Neural cell (in vitro differentiated cells): ENCODE measurements around the gene ENKD1. TPM values are rescaled to one million over a fixed set of nuclear protein-coding genes. Genes with fewer than 3 reads are reported as not detected.

Experiments
- H2AFZ ChIP-seq: fragments of 200-600, 300-800 bp; sonication (generic), shearing (Covaris generic); 2 replicates; pipeline ENCODE4 v1.6.0; 2014; ENCODE audit warnings: low read depth, mild to moderate bottlenecking, antibody characterized with exemption, low read length, moderate library complexity
- H3F3A ChIP-seq: fragments of 200-600 bp; shearing (Covaris generic); 2 replicates; pipeline ENCODE4 v1.6.1; 2016; ENCODE audit warnings: mild to moderate bottlenecking, moderate library complexity, mixed read lengths, antibody characterized with exemption, low read length; ENCODE audit not compliant: insufficient read depth, poor library complexity, severe bottlenecking
- H3K27ac ChIP-seq: fragments of 200-600, 300-800 bp; sonication (generic), shearing (Covaris generic); 2 replicates; pipeline ENCODE4 v1.5.1; 2014; ENCODE audit warnings: mild to moderate bottlenecking, low read length, moderate library complexity
- H3K27me3 ChIP-seq: fragments of 300-800, 200-600 bp; sonication (generic), shearing (Covaris generic); 2 replicates; pipeline ENCODE4 v1.6.0; 2014; ENCODE audit warnings: mild to moderate bottlenecking, low read depth, low read length, moderate library complexity; ENCODE audit not compliant: insufficient read depth
- H3K36me3 ChIP-seq: fragments of 300-800, 200-600 bp; sonication (generic), shearing (Covaris generic); 2 replicates; pipeline ENCODE4 v1.5.1; 2014; ENCODE audit warnings: mild to moderate bottlenecking, antibody characterized with exemption, low read length, moderate library complexity; ENCODE audit not compliant: insufficient read depth
- H3K4me2 ChIP-seq: fragments of 300-800, 200-600 bp; sonication (generic), shearing (Covaris generic); 2 replicates; pipeline ENCODE4 v1.6.0; 2014; ENCODE audit warnings: mild to moderate bottlenecking, low read length
- H3K4me3 ChIP-seq: fragments of 300-800, 200-600 bp; sonication (generic), shearing (Covaris generic); 2 replicates; pipeline ENCODE4 v1.5.1; 2014; ENCODE audit warnings: mild to moderate bottlenecking, low read length, moderate library complexity
- H3K79me2 ChIP-seq: fragments of 200-600 bp; shearing (Covaris generic); replicated peaks from 2 replicates; pipeline ENCODE4 v1.6.0; 2014; ENCODE audit warnings: mild to moderate bottlenecking, low read length, moderate library complexity; ENCODE audit not compliant: insufficient read depth
- H3K9ac ChIP-seq: fragments of 300-800, 200-600 bp; sonication (generic), shearing (Covaris generic); 2 replicates; pipeline ENCODE4 v1.6.1; 2016; ENCODE audit warnings: mild to moderate bottlenecking, low read length, mixed read lengths
- H3K9me2 ChIP-seq: fragments of 200-600 bp; shearing (Covaris generic); 2 replicates; pipeline ENCODE4 v1.6.1; 2016; ENCODE audit warnings: mild to moderate bottlenecking, low read length, mixed read lengths; ENCODE audit not compliant: insufficient read depth
- H3K9me3 ChIP-seq: fragments of 200-600, 300-800 bp; sonication (generic), shearing (Covaris generic); 2 replicates; pipeline ENCODE4 v1.6.1; 2016; ENCODE audit warnings: mild to moderate bottlenecking, mixed run types, low read length, moderate library complexity, mixed read lengths
- H4K20me1 ChIP-seq: fragments of 200-600 bp; shearing (Covaris generic); 2 replicates; pipeline ENCODE4 v1.6.1; 2016; ENCODE audit warnings: mild to moderate bottlenecking, mixed run types; ENCODE audit not compliant: insufficient read depth
- CTCF ChIP-seq: fragments of 450-650 bp; IDR thresholded peaks from 2 replicates; pipeline ENCODE4 v1.5.1; 2014; ENCODE audit warnings: antibody characterized with exemption, mild to moderate bottlenecking, moderate library complexity; ENCODE audit not compliant: poor library complexity, severe bottlenecking
- EP300 ChIP-seq: fragments of 450-650 bp; conservative IDR thresholded peaks from 2 replicates; pipeline ENCODE4 v1.6.1; 2014; ENCODE audit warnings: antibody characterized with exemption, mild to moderate bottlenecking, moderate library complexity; ENCODE audit not compliant: poor library complexity, severe bottlenecking
- EZH2 ChIP-seq: fragments of 200-600, 300-800 bp; shearing (Covaris generic), sonication (generic); IDR thresholded peaks from 2 replicates; pipeline ENCODE4 v1.6.1; 2014; ENCODE audit warnings: antibody characterized with exemption, low read length, borderline replicate concordance, mild to moderate bottlenecking; ENCODE audit not compliant: insufficient read depth, poor library complexity, severe bottlenecking
- MXI1 ChIP-seq: fragments of 450-650 bp; conservative IDR thresholded peaks from 2 replicates; pipeline ENCODE4 v1.6.1; 2014; ENCODE audit warnings: antibody characterized with exemption, mild to moderate bottlenecking; ENCODE audit not compliant: poor library complexity, severe bottlenecking
- POLR2AphosphoS5 ChIP-seq: IDR thresholded peaks from 2 replicates; pipeline ENCODE4 v1.6.1; 2012
- RAD21 ChIP-seq: fragments of 450-650 bp; conservative IDR thresholded peaks from 2 replicates; pipeline ENCODE4 v1.6.1; 2014; ENCODE audit warnings: antibody characterized with exemption, mild to moderate bottlenecking, moderate library complexity
- REST ChIP-seq: IDR thresholded peaks from 2 replicates; pipeline ENCODE4 v1.6.1; 2012; ENCODE audit warnings: borderline replicate concordance
- SMC3 ChIP-seq: fragments of 450-650 bp; conservative IDR thresholded peaks from 2 replicates; pipeline ENCODE4 v1.6.1; 2014; ENCODE audit warnings: antibody characterized with exemption, mild to moderate bottlenecking, moderate library complexity; ENCODE audit not compliant: poor library complexity
- TAF1 ChIP-seq: IDR thresholded peaks from 2 replicates; pipeline ENCODE4 v1.6.1; 2012; ENCODE audit warnings: low read depth
- polyA plus RNA-seq: library from polyadenylated mRNA; depleted of rRNA; stranded (reverse); fragments of >200 nt; gene quantifications from 2 replicates; pipeline ENCODE4 v1.2.3, GENCODE V29; 2014

ENKD1 gene
- polyA plus RNA-seq, 1 donor from 2014 or later: 36.6 TPM

- Histone ChIP-seq H3F3A (no peaks in the 10 kb centered on the region), H3K36me3 (no peaks in the 10 kb centered on the region), H3K4me3 (no peak overlapping the region), H3K9me2 (no peaks in the 10 kb centered on the region), H3K9ac (no peak overlapping the region), H3K4me2 (no peak overlapping the region), H3K27ac (no peak overlapping the region), H4K20me1 (no peaks in the 10 kb centered on the region), H3K27me3 (no peaks in the 10 kb centered on the region), H2AFZ (no peak overlapping the region), H3K9me3 (no peaks in the 10 kb centered on the region), H3K79me2 (no peaks in the 10 kb centered on the region)
- TF ChIP-seq SMC3 (no peak), REST (no peak), EZH2 (no peak), EP300 (no peak), TAF1 (no peak), RAD21 (no peak), CTCF (no peak), POLR2AphosphoS5 (no peak), MXI1 (no peak)
Measured at GRCh38 chr16:67675999-67676398, 9.4 kb upstream of the ENKD1 start.

GRCh38 chr16:67675579-67675935 lies 9.0 kb upstream of the ENKD1 start:
- Histone ChIP-seq H3K79me2 (no peaks in the 10 kb centered on the region), H3K36me3 (no peaks in the 10 kb centered on the region), H3K9me2 (no peaks in the 10 kb centered on the region), H3K9me3 (no peaks in the 10 kb centered on the region), H3K4me2 (no peak overlapping the region), H3K27ac (no peak overlapping the region), H3K4me3 (no peak overlapping the region), H3K9ac (no peak overlapping the region), H2AFZ (no peak overlapping the region), H3K27me3 (no peaks in the 10 kb centered on the region), H4K20me1 (no peaks in the 10 kb centered on the region), H3F3A (no peaks in the 10 kb centered on the region)
- no peak for TF ChIP-seq REST
- TF ChIP-seq EZH2: no peak
- TF ChIP-seq POLR2AphosphoS5: no peak
- no peak for TF ChIP-seq MXI1
- no peak for TF ChIP-seq RAD21
- TF ChIP-seq SMC3: no peak
- TF ChIP-seq TAF1: no peak
- TF ChIP-seq CTCF: no peak
- TF ChIP-seq EP300: no peak
